Activated CD4-positive, alpha-beta T cell treated with anti-CD3 and anti-CD28 coated beads, Interleukin-10, Interleukin-2, amounts not matched to agents 100 ng/mL and 50 ng/mL, durations not matched to agents 16 hours and 8 hours (primary cell): ENCODE results near the gene SGK1.
"Not testable (repeated sequence)": the region's sequence is repeated elsewhere in the genome, so short reads cannot be mapped to it uniquely, and the experiment has no call there.

Source experiments
- DNase-seq: peaks from one replicate; pipeline ENCODE4 v3.0.0-alpha.2; 2020

Gene SGK1

DNA sequence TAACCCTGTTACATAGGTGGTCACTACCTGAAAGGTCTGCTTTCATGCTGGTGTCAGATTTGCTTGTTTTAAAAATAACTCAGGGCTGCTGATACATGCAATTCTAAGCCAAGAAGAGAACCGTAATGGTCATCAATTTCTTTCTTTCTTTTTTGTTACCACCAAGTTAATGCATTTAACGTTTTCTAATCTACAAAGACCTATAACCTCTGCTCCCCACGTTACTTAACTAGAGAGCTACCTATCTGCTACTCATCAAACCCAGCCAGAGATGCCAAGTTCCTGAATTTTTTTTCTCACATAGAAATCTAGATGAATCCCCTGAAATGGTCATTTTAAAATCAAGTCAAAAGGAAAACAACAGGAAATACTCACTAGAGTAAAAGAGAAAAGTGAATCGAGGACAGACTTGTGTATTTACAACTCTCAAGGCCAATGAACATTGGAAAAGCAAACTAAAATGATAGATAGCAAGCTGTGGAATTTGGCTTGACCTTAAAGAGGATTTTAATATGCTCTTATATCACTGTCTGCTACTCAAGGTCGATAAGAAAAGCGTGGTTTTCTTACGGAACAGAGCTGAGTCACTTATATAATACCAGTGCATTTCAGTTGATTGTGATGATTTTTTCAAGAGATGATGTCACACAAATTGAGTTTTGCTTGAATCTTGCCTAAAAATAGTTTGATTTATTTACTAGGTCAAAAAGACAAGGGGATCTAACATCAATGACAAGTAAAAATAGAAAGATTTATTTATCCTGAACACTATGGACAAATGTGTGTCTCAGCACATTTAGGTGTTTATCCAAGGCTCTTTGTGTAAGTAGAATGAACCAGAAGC lies 67.9 kb downstream of the SGK1 start:
- DNase-seq = peak; percentile 50

DNA sequence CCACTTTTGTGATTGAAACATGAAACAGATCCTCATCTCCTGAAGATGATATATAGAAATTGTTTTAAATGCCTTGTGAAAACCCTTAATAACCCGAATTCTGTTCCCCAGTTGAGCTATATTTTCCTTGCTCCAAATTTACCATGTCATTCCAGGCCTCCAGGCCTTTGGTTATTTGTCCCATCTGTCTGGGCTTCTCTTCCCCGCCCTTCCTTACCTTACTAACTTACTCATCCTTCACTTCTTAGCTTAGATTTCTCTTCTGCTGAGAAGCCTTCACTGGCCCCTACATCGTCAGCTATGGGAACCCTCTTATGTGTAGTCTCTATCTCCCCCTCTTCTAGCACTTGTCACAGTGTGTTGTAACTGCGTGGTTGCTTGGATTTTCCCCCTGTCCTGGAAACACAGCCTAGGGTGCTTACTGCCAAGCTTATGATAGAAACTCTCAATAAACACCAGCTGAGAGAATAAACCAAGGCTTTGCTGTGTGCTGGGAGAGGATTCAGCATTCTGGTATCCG lies 68.6 kb downstream of the SGK1 start:
- no peak for DNase-seq

DNA sequence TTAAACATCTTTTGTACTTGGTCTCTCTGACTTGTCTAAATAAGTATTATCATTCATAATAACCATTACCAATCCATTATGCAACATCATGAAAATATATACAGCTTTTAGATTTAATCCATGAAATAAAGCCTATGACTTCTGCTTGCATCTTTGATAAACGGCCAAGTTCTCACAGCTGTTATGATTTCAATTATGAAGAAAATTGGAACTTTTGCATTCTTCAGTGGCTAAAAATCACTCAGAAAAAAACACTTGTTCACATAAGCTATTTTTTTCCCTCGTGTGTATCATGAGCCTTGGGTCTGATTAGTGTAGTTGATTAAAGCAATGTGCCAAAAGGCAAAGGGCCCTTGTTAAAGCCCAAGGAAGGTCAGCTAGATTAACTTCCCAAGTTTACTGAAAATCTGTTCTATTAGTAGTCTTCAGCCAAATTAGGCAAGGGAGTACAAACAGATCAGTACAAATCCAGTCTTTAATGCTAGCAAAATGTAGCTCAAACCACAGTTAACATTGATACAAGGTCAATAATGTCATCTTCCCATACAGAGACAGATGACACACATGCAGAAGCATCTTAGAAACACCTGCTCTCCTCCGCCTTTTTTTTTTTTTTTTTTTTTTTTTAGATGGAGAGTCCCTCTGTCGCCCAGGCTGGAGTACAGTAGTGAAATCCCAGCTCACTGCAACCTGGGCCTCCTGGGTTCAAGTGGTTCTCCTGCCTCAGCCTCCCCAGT lies 69.9 kb downstream of the SGK1 start:
- DNase-seq = no peak

DNA sequence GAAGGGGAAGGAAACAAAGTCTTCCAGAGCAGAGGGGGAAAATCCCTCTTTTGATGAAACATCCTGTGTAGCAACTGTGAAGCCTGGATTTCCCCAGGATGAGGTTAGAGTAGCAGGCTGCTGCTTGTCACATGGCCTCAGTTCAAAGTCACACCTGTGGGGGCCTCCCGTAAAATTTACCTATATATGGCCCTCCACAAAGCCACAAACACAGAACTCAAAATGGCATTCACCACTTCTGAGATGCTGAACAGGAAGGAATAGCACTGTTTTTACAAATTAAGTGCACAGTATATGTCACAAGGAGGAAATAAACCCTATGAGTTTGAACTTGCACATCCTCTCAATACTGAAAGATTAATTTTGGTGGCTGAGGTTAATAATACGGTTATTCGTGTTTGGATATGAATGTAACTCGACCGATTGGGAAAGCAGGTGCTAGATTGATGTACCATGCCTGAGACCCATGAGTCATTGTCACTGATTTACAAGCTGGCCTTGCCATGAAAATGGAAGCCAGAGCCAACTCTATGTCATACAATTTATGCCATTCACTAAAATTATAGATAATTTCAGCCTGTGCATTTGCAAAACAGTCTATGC lies 70.6 kb downstream of the SGK1 start:
- peak; percentile 95 for DNase-seq

DNA sequence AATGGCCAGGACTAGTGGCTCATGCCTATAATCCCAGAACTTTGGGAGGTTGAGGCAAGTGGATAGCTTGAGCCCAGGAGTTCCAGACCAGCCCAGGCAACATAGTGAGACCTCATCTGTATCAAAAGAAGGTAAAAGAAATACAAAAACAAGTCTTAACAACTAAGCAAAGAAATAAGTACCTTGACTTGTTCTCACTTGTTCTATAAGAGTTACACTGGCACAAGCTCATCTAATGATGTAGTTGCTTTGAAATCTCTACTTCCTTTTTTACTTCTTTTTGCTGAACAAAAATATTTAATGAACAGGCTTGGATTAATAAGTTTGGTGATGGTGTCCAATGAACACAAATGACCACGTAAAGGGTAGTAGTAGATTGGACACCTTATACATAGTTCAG lies 72.2 kb downstream of the SGK1 start:
- DNase-seq = no peak

DNA sequence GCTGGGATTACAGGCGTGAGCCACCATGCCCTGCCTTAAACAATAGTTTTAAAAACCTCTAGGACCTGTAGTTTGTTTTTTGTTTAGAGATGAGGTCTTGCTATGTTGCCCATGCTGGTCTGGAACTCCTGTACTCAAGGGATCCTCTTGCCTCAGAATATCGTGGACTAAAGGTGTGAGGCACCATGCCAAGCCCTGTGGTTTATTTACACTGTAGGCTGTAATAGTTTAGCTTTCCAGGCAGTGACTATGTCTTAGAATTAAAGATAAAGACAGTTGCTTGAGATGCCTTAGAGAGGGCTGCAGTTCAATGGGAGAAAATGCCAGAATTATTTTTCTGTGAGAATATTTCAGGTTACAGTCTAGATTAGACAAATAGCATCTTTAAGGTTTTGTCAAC lies 72.9 kb downstream of the SGK1 start:
- no peak for DNase-seq

DNA sequence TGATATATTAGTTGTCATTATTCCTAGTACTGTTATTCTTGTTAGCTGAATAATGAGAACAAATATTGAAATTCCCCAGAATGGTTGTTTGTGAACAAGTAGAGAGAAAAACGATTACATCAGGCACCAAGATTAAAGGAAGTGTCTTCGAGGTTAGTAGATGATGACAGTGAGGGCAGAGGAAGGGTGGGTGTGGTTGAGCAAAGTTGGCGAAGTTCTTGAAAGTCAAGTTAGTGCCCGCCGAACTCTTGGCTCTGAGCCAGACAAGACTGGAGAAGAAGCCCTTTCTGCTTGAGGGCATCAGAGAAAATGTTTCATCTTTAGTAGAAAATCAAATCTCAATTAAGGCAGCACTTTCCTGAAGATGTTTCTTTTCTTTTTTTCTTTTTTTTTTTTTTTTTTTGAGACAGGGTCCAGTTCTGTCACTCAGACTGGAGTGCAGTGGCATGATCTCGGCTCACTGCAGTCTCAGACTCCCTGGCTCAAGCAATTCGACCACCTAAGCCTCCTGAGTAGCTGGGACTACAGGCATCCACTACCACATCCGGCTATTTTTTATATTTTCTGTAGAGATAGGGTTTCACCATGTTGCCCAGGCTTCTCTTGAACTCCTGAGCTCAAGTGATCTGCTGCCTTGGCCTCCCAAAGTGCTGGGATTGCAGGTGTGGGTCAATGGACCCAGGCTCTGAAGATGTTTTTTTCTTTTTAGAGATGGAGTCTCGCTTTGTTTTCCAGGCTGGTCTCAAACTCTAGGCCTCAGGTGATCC lies 77.1 kb downstream of the SGK1 start:
- DNase-seq = peak; percentile 88

DNA sequence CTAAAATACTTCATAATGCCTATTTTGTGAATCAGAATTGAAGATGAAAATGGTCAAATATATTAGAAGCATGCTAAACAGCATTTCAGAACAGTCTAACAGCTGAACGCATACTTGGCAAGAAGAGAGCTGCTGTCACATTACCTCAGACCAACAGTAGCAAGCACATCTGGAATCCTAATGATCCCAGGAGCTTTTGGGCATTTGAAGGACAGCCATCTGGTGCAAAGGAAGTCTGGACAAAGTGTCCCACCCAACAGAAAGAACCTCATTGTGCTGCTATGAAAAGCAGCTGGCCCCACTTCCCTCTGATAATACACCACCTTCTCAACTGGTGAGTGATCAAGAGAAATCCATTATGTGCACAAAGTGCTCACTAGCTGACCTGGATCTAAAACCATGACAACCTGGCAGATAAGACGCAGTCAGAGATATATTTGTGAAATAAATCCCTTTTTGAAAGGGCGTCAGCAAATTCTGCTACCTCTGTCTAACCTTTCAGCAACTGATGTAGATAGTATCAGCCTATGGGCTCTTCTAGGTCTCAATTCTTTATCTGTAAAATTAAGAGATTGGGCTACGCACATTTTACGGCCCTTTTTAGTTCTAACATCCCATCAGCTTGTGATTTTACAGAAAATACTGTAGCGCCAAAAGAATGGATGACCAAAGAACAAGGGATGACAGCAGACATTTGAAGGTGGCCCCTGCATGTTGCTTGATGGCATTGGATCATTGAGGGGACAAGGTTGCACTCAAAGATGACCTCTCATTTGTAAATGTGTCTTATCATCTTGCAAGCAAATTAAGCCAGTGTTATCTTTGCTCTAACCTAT lies 78.7 kb downstream of the SGK1 start:
- no peak for DNase-seq

DNA sequence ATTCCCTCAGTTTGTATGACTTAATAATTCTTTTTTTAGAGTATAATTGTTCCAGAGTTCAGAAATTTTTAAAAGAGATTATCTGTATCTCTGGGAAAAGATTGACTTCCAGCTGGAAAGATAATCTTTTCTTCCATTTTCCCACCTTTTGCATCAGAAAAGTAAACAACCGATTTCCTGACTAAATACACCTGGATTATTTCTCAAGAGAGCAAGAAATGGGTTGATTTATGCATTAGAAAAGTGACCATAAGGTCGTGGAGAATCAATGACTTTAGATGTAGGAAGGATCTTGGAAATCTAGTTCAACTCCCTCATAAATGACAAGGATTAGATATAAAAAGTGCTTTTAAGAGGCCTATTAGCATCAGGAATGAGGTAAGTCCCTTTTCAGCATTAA lies 79.9 kb downstream of the SGK1 start:
- no peak for DNase-seq

DNA sequence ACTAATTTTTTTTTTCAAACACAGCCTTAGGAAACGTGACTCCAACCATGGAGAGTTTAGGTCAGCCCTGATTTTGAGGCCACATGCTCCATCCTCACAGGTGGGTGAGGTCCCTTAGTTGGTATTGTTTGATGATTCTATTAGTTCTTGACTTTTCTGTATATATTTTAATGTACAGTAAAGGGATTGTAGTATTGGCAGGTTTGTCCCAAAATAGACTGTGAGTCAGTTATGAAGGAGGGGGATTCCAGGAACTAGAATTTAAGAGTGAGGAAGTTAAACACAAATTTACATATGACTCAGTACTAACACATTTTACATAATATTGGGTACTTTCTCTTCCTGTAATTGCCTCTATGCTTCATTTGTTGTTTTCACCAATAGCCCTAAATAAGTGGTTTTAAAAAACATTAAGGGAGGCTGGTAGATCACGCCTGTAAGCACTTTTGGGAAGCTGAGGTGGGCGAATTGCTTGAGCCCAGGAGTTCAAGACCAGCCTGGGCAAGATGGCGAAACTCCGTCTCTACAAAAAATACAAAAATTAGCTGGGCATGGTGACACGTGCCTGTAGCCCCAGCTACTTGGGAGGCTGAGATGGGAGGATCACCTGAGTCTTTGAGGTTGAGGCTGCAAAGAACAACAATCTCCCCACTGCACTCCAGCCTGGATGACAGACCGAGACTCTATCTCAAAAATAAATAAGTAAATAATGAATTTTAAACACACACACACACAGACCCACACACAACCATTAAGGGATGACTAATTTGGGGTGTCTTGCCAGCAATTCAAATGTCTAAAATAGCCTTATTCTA lies 81.8 kb downstream of the SGK1 start:
- DNase-seq = peak; percentile 85

DNA sequence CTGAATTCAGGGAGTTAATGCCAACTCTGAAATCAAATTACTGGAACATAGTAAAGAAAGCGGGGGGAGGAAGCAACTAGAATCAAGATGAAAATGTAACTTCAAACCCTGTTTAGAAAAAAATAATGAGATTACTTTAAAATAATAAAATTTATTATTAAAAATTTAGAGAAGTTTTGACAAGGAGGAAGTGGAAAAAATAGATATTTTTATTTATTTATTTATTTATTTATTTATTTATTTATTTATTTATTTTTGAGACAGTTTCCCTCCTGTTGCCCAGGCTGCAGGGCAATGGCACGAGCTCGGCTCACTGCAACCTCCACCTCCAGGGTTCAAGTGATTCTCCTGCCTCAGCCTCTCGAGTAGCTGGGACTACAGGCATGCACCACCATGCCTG lies 82.6 kb downstream of the SGK1 start:
- DNase-seq = not testable (repeated sequence)

DNA sequence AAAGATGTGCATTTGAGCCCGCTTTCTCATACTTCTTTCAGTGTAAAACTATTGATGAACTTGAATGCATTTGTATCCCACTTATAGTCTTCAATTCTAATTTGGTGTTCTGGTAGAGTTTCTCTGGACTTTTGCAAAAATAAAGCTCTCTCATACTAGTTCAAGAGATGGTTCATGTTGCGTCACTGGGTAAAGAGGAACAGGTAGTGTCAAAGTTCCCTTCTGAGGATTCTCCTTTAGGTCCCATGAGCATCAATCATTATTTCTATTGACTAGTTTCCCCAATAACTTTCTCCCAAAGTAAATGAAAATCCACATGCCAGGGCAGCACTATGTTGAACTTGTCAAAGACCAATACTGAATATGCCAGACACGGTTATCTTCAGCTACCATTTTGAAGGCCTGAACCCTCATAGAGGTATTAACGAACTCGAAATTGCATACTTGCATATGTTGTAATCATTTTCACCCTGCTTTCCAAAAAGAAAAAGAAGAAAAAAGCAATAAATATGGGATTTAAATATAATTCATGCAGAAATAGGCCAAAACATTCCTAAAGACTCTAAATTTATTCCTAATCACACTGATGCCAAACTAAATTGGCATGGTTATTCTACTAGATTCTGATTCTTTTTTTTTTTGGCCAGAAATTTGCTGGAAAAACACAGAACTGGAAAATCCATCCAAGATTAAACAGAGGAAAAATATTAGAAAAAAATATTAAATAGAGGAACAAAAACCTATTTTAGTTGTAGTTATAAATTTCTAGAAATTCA lies 84.5 kb downstream of the SGK1 start:
- DNase-seq = no peak

DNA sequence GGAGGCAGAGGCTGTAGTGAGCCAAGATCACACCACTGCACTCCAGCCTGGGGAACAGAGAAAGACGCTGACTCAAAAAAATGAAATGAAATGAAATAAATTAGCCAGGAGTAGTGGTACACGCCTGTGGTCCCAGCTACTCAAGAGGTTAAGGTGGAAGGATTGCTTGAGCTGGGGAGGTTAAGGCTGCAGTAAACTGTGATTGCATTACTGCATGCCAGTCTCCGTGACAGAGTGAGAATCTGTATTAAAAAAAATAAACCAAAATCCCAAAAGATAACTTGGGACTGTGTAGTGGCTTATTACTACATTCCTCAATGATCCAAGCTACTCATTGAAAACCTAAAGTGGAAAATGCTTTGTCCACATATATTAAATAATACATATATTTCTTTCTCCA lies 87.0 kb downstream of the SGK1 start:
- DNase-seq = no peak

DNA sequence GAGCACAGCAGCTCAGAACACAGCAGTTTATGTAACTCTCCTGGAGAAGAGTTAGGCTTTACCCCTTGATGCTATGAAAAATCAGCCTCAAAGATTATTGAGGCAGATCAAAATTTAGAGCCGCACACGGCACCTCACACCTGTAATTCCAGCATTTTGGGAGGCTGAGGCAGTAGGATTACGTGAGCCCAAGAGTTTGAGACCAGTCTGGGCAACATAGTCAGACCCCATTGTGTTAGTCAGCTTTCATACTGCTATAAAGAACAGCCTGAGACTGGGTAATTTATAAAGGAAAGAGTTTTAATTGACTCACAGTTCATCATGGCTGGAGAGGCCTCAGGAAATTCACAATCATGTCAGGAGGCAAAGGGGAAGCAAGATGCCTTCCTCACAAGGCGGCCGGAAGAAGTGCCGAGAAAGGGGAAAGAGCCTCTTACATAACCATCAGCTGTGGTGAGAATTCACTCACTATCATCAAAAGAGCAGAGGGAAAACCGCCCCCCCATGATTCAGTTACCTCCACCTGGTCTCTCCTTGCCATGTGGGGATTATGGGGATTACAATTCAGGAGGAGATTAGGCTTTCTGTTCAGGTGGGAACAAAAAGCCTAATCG lies 87.7 kb downstream of the SGK1 start:
- no peak for DNase-seq

DNA sequence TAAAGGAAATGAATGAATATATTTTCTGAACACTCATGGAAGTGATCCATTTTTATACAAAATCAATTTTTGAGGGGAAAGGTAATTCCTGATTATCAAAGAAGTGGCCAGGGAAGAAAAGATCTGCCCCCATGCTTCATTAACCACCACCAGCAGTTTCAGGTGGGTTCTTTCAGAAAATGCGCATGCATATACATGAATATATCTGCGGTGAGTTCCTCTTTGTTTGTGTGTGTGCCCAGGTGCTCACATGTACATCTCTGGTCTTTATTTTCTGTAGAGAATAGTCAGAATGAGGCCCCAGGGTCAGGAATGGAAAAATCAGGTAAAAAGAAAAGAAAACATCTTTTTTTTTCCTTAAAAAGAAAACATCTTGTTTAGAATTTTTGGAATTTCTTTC lies 88.4 kb downstream of the SGK1 start:
- no peak for DNase-seq

DNA sequence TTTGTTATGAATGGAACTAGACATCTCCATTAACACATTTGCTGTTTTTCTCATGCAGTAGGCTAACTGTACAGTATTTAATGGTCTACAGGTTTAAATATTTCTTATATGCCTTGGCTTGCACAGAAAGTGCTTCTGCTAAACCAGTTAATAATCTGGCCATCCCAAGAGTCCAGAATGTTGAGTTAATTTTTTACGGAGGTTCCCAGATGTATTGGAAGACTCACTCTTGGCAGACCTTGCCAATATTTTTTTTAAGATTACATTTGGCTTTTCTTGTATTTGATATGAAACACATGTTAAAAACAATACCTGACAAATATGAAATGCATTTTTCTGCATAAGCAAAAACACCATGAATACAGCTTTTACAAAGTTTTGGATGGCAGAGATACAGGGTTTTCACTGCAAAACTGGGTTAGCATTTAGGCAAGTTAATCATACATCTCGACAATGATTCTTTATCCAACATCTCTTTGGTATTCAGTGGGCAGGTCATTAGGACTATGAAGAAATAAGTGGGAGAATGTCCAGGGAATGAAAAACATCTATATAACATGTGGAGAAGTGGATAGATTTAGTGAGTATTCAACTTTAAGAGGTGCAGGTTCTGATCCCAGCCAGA lies 94.0 kb downstream of the SGK1 start:
- DNase-seq = no peak

DNA sequence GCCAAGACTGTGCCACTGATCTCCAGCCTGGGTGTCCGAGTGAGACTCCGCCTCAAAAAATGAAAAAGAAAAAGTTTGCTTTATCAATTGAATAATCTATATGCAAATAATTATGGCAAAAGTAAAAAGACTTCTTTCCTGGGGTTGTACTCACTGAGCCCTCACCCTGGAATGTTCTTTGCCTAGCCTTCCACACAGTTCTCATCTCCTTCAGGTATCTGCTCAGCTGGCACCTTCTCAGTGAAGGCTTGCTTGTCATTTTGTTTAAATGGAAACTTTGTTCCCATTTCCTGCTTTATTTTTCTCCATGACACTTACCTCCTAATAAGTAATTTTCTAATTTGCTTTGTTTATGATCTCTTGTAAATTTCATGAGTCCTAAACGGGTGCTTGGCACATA lies 96.7 kb downstream of the SGK1 start:
- DNase-seq = no peak

DNA sequence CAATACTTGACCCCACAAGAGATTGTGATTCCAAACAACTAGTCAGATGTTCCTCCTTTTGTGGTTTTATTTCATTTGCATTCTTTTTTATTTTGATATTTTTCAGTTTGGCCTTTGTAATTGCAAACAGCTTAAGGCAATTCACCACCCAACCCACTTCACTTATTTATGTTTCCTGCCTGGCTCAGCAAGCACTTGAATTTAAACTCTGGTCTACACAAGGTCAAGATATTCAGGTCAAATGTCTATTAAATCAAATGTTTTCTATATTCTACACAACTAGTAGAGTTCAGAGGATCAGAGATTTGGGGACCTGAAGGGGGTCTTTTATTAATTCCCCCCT lies 100.1 kb downstream of the SGK1 start:
- DNase-seq = no peak

DNA sequence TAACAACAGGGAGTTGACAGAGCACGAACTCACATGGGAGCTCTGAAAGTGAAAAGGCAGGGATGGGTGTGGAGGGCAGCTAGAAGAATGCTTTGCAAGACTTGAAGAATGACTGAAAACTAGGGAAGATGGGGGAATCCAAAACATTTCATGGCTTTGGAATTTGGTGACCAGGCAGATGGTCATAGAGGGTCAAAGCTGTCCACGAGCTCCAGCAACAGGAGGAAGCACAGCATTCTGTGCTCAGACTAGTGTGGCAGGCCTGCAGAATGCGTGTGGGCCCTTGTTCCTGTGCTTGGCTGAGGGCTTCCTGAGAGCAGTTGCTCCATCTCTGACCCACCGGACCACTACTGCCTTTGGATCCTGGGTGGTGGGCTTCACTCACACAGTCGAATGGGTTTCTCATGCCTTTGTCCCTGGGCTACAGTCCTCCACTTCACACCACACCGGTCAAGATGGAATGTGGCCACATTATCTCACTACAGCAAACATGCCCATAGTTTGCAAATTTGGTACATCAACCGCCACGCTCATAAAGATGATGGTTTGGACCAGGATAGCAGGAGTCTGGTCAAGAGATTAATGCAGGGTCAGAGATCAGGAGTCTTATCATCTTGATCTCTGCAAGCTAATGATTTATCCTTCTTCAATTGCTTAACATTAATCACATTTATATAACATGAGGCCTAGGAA lies 100.7 kb downstream of the SGK1 start:
- no peak for DNase-seq
